Stimulated activated CD4-positive, alpha-beta T cell treated with anti-CD3 and anti-CD28 coated beads, TNF-alpha, amount 100 ng/mL, for 48 hours (primary cell): ENCODE measurements around the gene SUFU.

Experiments
- DNase-seq, 3 donors: peaks; one replicate each; pipeline ENCODE4 v3.0.0-alpha.2; 2020; ENCODE audit warnings: low read depth in 3 of 3

The SUFU gene

GRCh38 chr10:102620138-102620590 lies 116.4 kb downstream of the SUFU start:
- DNase-seq = no peak

- no peak for DNase-seq
These were observed 117.0 kb downstream of the SUFU start for GRCh38 chr10:102620591-102621442.

- DNase-seq = no peak
These were observed 117.9 kb downstream of the SUFU start for GRCh38 chr10:102621443-102622325.

- DNase-seq = no peak
These were observed 120.3 kb downstream of the SUFU start for GRCh38 chr10:102624094-102624493.

GRCh38 chr10:102624751-102625645 lies 121.2 kb downstream of the SUFU start:
- DNase-seq = no peak

- no peak for DNase-seq
These were observed 122.4 kb downstream of the SUFU start for GRCh38 chr10:102626026-102626685.

- no peak for DNase-seq
These were observed 123.5 kb downstream of the SUFU start for GRCh38 chr10:102627291-102627735.

- DNase-seq = no peak
These were observed 124.0 kb downstream of the SUFU start for GRCh38 chr10:102627736-102628293.

GRCh38 chr10:102628451-102628911 lies 124.7 kb downstream of the SUFU start:
- no peak for DNase-seq

- no peak for DNase-seq
These were observed 126.2 kb downstream of the SUFU start for GRCh38 chr10:102629661-102630614.

GRCh38 chr10:102630663-102631062 lies 126.9 kb downstream of the SUFU start:
- no peak for DNase-seq

GRCh38 chr10:102631525-102632393 lies 128.0 kb downstream of the SUFU start:
- DNase-seq = no peak

GRCh38 chr10:102632394-102633111 lies 128.8 kb downstream of the SUFU start:
- no peak for DNase-seq

- no peak for DNase-seq
These were observed 129.5 kb downstream of the SUFU start for GRCh38 chr10:102633287-102633686.

GRCh38 chr10:102633848-102634247 lies 130.1 kb downstream of the SUFU start:
- DNase-seq = no peak

- DNase-seq = no peak
These were observed 130.9 kb downstream of the SUFU start for GRCh38 chr10:102634686-102635085.

GRCh38 chr10:102635377-102635776 lies 131.6 kb downstream of the SUFU start:
- no peak for DNase-seq

- DNase-seq = no peak
These were observed 135.8 kb downstream of the SUFU start for GRCh38 chr10:102639537-102639936.
